ENCODE measurements around the gene BTBD7.

GRCh38 chr14:93331002-93331727 is 1.7 kb downstream of the BTBD7 start:
- TF ChIP-seq POLR2A (IDR thresholded peaks at IDR 0.05; ENCODE audit: low read length): no peak
- no peak for TF ChIP-seq GATA1 (IDR thresholded peaks at IDR 0.05; ENCODE audit: low read depth, low read length)

Measured in erythroblast (primary cell).